HG03097 (cell line): Measurements from ENCODE around the gene DYNC1H1.

Experiments used
- ATAC-seq: cut with Tn5 transposase; IDR thresholded peaks from one replicate; pipeline ENCODE4 v1.9.1; 2021; ENCODE audit not compliant: unreplicated experiment, low FRiP score

Gene DYNC1H1

DNA sequence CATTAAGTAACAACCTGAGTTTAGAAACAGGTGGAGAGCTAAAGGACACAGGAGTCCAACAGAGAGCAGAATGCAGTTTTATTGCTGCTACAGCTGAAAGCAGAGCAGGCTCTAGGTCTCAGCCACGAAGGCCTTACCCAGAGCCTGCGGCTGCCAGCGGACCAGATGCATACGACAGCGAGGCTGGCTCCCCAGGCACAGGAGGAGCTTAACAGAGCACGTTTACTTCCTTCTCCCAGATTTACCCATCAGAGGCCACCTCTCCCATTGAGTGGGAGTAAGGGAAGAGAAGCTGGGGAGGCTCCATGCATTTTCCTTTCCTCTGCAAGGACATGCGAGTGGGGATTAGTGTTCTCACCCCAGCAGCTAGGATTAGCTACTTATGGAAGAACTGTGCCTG is 22.6 kb downstream of the DYNC1H1 start:
- no peak for ATAC-seq

DNA sequence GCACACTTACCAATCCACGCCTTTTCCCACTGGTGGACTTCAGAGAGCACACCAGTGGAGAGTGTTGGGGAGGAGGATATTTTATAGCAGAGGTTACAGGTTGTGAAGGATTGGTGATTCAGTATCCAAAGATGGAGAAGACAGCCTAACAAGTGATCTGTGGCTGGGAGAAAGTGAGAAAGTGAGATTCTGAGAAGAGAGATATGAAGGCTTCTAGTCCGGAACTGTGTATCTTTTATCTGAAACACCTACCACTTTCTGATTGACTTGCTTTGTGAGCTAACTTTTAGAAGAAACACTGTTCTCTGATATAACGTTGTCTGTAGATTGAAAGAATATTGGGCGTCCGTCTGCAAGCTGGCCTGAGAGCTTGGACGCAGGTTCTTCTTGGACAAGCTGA is 24.0 kb downstream of the DYNC1H1 start:
- ATAC-seq, result no peak

DNA sequence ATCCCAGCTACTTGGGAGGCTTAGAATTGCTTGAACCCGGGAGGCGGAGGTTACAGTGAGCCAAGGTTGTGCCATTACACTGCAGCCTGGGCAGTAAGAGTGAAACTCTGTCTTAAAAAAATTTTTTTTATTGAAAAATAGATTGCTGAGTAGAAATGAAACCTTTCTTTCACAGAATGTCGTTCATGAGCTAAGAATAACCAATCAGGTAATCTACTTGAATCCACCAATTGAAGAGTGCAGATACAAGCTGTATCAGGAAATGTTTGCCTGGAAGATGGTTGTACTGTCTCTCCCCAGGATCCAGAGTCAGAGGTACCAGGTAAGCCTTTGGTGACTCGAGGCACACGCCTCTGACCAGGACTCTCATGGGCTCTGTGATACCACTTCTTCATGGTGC is 27.0 kb downstream of the DYNC1H1 start:
- no peak for ATAC-seq

DNA sequence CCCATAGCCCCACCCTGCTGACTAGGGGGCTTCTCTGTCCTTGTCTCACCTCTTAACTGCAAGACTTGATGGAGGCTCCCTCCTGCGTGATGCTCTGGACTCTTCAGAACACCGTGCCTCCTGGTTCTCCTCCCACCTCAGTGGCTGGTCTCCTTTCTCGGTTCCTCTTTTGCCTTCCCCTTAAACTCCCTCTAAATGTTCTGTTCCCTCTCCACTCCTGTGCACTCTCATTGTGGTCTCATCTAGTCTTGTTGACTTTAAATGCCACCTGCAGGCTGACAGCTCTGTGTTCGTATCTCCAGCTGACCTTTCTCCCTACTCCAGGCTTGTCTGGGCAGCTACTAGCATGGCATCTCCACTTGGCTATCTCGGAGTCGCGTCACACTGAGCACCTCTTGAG is 28.3 kb downstream of the DYNC1H1 start:
- no peak for ATAC-seq

DNA sequence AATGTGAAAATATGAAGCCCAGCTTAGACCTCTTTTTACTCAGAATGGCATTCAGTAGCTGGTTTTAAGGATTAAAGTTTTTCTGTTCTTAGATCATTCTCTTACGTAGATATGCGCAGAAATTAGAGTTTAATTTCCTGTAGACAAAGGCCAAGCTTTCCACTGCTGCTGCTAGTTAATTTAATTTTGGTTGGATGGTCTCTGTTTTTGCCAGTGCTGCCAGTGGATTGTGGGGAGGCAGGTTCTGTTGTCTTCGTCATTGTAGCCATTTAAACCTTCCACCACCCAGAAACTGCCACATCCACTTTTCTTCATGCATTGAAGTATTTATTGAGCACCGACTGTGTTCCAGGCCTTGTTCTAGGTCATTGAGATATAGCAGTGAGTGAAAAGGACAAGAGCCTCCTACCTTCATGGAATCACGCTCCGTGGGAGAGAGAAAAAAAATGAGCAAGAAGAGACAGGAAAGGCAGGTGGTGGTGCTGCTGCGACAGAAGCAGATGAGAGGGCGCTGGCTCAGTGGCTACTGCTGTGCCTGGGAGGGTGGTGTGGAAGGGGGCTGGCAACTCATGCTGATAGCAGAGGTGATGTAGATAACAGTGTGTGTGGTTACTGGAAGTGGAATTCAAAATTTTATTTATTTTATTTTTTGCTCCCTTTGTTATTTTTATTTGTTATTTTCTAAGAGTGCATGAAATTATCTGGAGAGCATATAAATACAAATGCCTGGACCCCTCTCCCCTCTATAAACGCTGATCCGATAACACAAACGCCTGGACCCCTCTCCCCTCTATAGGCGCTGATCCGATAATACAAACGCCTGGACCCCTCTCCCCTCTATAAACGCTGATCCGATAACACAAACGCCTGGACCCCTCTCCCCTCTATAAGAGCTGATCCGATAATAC is 33.3 kb downstream of the DYNC1H1 start:
- ATAC-seq, result no peak

DNA sequence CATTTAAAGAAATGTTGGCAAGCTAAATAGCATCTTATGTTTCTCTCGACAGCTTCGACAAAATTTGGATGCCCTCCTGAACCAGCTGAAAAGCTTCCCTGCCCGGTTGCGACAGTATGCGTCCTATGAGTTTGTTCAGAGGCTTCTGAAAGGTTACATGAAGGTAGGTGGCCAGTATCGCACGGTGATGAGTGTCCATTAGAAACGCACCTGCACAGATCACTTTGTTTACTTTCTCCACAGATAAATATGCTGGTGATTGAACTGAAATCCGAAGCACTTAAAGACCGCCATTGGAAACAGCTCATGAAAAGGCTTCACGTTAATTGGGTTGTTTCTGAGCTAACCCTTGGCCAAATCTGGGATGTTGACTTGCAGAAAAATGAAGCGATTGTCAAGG is 36.5 kb downstream of the DYNC1H1 start:
- no peak for ATAC-seq

DNA sequence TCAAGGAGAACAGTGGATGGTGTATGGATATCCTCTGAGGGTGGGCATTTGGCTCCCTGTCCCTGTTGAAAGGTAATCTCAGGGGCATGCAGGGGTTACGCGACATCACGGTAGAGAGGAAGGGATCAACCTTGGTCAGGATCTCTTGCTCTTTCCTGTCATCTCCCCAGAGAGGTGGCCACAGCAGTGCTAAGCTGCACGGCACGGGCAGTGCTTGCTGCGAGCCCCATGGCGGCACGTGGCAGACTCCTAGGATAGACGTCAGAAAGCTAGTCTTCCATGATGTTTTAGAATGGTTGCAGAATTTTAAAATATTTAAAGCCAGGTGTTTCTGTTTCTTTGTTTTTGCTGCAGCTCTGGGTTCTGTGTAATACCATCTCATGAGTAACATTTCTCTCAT is 41.0 kb downstream of the DYNC1H1 start:
- ATAC-seq, result no peak

DNA sequence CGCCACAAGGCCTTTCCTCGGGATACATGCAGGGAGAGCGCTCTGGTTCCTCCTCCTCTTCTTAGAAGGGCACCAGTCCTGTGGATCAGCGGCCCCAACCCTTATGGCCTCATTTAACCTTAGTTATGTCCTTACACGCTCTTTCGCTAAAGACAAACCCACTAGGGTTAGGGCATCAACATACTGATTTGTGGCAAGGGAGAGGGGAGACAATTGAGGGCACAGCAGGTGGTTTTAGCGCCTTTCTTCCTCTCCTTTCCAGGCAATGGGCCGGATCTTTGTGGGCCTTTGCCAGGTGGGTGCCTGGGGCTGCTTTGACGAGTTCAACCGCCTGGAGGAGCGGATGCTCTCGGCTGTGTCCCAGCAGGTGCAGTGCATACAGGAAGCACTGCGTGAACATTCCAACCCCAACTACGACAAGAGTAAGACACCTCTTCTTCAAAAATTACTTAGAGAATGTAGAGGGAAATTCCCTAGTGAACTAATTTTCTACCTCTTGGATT is 43.6 kb downstream of the DYNC1H1 start:
- ATAC-seq, result no peak

DNA sequence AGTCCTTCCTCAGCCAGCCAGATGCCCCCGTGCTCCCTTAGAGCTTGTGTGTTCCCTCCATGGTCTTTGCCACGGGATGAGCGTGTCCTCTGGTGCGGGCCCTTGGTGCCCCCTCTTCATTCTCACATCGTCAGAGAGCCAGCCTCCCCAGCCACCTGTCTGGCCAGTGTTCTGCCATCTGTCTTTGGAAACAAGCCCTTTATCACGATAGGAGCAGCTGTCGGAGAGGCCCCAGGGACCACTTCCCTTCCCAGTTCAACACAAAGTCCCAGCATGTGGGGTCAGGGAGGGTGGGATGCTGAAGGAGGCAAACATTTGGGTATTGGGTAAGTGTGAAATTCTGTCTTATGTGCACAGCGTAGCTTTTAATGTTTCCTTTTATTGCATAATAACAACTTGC is 44.5 kb downstream of the DYNC1H1 start:
- no peak for ATAC-seq

DNA sequence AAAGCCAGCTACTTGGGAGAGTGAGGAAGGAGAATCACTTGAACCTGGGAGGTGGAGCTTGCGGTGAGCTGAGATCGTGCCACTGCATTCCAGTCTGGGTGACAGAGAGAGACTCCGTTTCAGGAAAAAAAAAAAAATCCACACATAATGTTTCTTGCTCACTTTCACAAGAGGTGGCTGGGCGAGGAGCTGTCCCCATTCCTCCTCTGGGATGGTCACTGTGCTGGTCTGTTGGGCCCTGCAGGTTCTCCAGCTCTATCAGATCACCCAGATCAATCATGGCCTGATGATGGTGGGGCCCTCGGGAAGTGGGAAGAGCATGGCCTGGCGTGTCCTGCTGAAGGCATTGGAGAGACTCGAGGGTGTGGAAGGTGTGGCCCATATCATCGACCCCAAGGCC is 47.3 kb downstream of the DYNC1H1 start:
- ATAC-seq, result no peak

DNA sequence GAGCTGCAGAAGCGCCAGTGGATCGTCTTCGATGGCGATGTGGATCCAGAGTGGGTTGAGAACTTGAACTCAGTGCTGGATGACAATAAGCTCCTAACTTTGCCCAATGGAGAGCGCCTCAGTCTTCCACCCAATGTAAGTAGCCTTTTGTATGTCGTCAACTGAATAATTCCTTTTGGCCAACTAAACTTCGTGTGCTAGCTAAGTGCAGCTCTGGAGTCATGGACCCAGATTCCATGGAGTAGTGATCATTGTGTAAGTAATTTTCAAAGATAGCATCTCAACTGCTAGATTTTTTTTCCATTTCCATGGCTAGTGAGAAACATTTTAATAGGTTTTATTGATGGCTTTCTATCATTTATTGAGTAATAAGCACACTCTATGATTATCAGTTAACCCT is 48.0 kb downstream of the DYNC1H1 start:
- ATAC-seq, result no peak

DNA sequence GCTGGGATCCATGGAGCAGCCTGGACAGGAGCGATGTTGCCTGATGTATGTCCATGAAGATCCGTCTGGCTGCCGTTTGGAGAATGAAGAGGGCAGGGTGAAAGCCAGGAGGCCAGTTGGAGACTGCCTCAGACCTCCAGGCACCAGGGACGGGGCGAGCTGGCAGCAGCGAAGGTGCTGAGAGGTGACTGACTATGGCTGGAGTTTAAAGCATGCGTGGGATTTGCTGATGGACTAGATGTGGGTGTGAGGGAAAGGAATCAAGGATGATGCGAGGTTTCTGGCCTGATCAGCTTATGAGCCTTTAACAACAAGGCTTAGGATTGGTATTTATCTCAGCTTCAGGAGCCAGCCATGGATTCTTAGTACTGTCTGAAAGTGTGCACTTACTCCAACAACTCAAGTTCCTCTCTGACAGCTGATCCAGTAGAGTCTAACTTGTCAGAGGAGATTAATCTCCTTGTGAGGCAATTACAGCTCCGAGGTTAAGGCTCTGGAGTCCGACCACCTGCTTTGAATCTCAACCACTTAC is 49.4 kb downstream of the DYNC1H1 start:
- ATAC-seq, result no peak

DNA sequence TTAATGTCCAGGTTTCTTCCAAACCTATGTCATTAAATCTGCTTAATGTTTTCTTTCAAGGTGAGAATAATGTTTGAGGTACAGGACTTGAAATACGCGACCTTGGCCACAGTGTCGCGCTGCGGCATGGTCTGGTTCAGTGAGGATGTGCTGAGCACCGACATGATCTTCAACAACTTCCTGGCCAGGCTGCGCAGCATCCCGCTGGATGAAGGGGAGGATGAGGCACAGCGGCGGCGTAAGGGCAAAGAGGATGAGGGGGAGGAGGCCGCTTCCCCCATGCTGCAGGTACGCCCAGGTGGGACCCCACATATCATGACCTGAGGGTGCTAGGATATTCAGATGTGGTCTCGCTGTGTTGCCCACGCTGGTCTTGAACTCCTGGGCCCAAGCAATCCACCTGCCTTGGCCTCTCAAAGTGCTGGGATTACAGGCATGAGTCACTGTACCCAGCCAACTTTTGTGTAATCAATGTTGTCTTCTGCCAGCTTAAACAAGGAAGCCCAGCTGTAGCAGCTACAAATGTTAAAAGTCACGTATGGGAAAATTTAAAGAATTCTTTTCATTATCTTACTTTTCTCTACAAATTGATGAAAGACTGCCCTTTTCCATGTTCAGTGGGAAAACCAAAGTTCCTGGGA is 50.8 kb downstream of the DYNC1H1 start:
- ATAC-seq, result no peak

DNA sequence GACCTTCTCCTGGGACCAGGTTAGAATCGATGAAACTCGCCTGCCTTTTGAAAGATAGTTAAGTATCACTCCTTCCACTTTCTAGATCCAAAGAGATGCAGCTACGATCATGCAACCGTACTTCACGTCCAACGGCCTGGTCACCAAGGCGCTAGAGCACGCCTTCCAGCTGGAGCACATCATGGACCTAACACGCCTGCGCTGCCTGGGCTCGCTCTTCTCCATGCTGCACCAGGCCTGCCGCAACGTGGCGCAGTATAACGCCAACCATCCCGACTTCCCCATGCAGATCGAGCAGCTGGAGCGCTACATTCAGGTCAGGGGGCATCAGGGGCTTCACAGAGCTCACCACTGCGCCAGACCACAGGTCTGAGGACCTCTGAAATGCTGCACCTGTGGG is 51.4 kb downstream of the DYNC1H1 start:
- ATAC-seq, result no peak

DNA sequence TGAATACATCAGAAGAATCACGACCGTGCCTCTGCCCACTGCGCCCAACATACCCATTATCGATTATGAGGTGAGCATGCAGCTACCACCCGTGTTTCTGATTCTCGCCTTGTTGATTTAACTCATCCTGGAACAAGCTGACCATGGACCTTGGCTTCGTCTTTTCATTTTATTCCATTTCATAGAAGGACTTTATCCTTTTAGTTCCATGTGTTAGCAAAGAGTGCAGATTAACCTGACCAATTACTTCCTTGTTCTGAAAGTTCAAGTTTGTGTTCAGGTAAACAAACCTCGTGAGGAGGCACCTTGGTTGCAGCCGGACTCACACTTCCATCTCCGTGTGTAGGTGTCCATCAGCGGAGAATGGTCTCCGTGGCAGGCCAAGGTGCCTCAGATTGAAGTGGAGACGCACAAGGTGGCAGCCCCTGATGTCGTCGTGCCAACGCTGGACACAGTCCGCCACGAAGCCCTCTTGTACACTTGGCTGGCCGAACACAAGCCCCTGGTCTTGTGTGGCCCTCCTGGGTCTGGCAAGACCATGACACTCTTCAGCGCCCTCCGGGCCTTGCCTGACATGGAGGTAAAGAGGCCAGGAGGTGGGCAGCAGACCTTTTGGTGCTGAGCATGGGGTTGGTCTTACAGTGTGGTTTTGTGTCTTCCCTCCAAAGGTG is 52.2 kb downstream of the DYNC1H1 start:
- no peak for ATAC-seq

DNA sequence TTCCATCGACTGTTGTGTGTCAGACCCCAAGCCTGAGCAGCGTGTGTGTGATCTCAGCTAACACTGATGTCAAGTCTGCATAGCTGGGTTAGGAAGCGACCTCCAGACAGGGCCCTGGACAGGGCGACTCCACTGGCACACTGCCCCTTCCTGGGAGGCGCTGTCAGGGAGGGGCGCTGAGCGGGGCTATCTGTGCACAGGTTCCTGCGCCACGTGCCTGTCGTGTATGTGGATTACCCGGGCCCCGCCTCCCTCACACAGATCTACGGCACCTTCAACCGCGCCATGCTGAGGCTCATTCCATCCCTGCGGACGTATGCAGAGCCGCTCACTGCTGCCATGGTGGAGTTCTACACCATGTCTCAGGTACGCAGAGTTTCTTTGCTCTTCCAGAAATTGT is 53.9 kb downstream of the DYNC1H1 start:
- no peak for ATAC-seq

DNA sequence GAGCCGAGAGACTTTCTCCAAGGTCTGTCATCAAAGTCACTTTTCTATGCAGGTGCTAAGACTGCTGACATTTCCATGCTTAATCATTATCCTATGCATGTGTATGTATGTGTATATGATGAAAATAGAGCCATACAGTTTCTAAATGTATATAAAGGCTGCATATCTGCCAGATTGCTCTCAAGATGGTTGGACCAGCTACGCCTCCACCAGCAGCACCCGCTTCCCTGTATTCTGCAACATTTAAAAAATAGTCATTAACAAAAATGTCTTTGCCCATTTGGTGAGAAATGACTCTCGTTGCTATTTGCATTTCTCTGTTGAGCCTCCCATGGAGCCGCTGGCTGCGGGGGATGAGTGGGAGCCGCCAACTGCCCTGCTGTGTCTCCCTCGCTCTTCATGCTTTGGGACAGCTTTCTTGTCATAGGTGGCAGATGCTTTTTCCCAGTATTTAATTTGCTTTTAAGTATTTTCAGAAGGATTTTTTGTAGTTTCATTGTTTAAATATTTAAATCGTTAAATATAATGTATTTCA is 54.7 kb downstream of the DYNC1H1 start:
- no peak for ATAC-seq

DNA sequence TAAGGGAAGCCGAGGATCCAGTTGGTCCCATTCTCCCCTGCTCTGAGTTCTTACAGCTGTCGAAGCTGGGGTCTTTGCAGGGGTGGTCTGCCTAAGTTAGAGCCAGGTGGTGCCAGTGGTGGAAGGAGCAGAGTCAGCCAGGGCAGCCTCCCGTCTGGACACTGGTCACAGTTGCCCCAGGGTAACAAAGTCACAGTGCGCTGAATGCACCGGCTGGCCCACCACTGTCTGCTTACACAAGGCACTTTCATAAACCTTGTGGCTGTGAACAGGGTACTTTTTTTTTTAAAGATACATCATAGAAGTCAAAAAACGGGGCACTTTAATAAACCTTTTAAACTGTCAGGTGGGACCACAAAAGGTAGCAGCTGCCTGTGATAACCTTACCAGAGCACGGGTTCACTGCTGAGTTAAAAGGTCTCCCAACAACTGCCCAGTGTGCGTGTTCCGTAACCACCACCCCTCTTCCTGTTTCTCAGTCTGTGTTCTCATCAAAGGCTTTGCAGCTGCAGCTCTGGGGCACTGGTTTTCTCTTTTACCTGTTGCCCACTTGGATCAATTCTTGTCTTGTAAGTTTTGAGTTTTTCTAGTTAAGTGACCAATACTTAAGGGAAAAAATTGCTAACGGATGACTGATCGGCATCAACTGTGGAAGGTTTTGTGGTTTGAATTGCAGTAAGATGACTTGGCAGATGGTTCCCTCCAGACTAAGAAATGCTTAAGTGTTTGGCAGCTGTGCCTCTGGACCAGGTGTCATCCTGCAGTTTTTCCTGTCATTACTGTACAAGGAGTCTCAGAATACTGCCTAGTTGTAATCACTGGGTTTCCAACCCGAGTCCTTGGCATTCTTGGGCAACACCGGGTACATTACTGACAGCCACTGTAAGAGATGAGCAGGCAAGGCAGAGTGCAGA is 55.9 kb downstream of the DYNC1H1 start:
- ATAC-seq, result no peak

DNA sequence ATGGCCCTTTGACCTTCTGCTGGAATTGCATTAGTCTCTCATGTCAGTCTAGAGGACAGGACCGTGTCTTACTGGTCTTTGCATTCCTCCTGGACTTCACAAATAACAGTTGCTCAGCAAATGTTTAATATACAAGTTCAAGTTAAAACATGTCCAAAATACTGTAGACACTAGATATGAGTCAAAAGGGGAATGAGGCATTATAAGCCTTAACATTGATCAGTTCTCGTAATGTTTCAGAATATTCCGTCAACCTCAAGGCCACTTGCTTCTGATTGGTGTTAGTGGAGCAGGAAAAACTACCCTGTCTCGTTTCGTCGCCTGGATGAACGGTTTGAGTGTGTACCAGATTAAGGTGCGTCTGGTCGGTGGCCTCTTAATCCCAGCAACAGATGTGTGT is 62.6 kb downstream of the DYNC1H1 start:
- ATAC-seq, result no peak

DNA sequence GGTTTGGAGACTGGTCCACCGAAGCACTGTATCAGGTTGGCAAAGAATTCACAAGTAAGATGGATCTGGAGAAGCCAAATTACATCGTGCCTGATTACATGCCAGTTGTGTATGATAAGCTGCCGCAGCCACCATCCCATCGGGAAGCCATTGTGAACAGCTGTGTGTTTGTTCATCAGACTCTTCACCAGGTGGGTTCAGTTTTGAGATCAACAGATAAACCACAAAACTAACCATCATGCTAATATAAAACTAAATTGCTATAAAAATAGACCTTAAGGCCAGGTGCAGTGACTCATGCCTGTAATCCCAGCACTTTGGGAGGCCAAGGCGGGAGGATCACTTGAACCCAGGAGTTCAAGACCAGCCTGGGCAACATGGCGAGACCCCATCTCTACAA is 63.6 kb downstream of the DYNC1H1 start:
- ATAC-seq, result no peak
